Limb (tissue), 2 donors: ENCODE data around the gene LRWD1.
"Not testable (repeated sequence)": the region's sequence is repeated elsewhere in the genome, so short reads cannot be mapped to it uniquely, and the experiment has no call there.

ENCODE experiments used
- DNase-seq, 2 donors: peaks; one replicate each; pipeline ENCODE4 v3.0.0-alpha.2; 2016; ENCODE audit errors: extremely low spot score in 2 of 2

Gene LRWD1

GRCh38 chr7:102439963-102440795 lies 24.6 kb upstream of the LRWD1 start:
- DNase-seq = no peak

- no peak for DNase-seq
Measured at GRCh38 chr7:102444961-102445673, 19.7 kb upstream of the LRWD1 start.

- DNase-seq = no peak
Measured at GRCh38 chr7:102445674-102446071, 19.1 kb upstream of the LRWD1 start.

- DNase-seq = no peak
Measured at GRCh38 chr7:102446387-102447156, 18.2 kb upstream of the LRWD1 start.

GRCh38 chr7:102447311-102447710 lies 17.5 kb upstream of the LRWD1 start:
- DNase-seq = no peak

- no peak for DNase-seq
Measured at GRCh38 chr7:102449136-102449535, 15.6 kb upstream of the LRWD1 start.

- DNase-seq = no peak
Measured at GRCh38 chr7:102450242-102450641, 14.5 kb upstream of the LRWD1 start.

GRCh38 chr7:102451371-102452054 lies 13.3 kb upstream of the LRWD1 start:
- no peak for DNase-seq

GRCh38 chr7:102452451-102452850 lies 12.3 kb upstream of the LRWD1 start:
- DNase-seq = no peak

- no peak for DNase-seq
Measured at GRCh38 chr7:102453319-102453718, 11.5 kb upstream of the LRWD1 start.

- no peak for DNase-seq
Measured at GRCh38 chr7:102454468-102454867, 10.3 kb upstream of the LRWD1 start.

GRCh38 chr7:102454932-102455331 lies 9.9 kb upstream of the LRWD1 start:
- DNase-seq = not testable (repeated sequence)

GRCh38 chr7:102455596-102455995 lies 9.2 kb upstream of the LRWD1 start:
- no peak for DNase-seq

- no peak for DNase-seq
Measured at GRCh38 chr7:102456327-102456726, 8.5 kb upstream of the LRWD1 start.

- DNase-seq = no peak
Measured at GRCh38 chr7:102457352-102457924, 7.3 kb upstream of the LRWD1 start.

- no peak for DNase-seq
Measured at GRCh38 chr7:102459221-102459844, 5.5 kb upstream of the LRWD1 start.

GRCh38 chr7:102460467-102460866 lies 4.3 kb upstream of the LRWD1 start:
- DNase-seq = no peak

GRCh38 chr7:102463841-102464576 lies 775 bp upstream of the LRWD1 start:
- no peak for DNase-seq

GRCh38 chr7:102466097-102466496 lies 1.3 kb downstream of the LRWD1 start:
- DNase-seq = no peak
